COR-L47 (cell line): ENCODE measurements around the gene RBM38.

Experiments
- DNase-seq: peaks from one replicate; lab custom pipeline; 2025; lab: John Stamatoyannopoulos, UW

Gene RBM38

DNA sequence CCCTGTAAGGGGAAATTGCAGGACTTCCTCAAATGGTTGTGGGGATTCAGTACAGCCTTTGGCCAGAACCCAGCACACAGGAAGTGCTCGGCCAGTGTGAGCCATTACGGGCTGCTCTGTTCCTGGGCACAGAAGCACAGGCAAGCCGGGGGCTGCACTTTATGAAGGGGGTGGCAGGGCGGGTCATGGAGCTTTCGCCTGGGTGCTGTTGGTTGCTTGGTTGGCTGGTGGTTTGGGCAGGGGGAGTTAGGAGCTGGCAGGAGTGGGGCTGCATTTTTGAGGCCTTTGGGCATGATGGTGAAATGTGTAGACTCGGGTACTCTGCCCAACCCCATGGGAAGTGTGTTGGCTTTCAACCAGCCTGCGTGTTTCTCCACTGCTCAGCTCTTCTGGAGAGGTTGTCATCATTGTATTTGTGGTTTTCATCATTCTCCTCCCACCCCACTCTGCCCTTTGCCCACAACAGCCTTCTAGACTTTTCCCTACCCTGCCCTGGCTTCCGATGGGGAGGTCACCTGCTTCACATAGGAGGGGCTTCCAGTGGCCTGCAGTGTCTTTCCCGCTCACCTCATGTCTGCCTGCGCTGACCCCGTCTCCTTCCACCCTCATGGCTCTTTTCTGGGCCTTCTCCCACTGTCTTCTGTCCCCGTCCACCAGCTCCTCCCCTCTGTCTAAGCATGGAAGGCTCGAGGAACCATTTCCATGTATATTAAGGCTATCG lies 16.1 kb upstream of the RBM38 start:
- no peak for DNase-seq

DNA sequence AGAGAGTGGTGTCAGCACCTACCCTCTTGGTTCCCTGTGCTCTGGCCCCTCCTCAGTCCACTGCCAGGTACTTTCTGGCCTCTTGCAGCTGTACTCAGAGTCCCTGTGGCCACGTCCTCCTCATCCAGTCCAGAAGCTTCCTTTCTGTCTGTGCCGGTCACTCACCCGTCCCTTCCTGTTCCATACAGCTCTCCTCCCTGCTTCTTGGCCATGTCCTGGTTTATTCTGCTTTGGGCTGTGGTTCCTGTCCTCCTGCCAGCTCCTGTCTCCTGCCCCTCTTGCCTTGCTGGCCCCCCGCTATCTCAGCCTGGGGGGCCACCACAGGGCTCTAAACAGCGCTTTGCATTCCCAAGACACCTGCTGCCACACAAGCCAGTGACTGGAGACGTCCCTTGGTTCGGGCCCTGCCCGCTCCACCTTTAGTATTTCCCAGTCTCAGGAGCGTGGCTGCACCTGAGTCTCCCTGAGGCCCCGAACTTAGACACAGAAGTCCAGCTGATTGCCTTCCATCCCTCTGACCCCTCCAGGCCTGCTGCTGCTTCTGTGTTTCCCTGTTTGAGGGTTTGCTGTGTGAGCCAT lies 15.5 kb upstream of the RBM38 start:
- DNase-seq = no peak

DNA sequence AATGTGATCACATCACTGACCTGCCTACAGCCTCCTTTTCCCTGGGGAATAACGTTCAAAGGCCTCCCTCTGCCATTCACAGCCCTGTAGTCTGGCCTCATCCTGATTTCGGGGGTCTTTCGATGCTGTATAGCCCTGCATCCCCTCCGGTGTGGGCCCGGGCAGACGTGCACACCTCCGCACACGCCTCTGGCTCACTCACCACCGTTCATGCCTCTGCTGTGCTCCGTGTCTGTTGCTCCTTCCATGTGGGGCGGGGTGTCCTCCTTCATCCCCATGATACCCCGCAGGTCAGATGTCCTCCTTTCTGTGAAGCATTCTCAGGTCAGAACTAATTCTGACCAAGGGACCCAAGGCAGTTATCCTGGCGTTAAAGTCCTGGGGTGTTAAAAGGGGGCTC lies 13.8 kb upstream of the RBM38 start:
- no peak for DNase-seq

DNA sequence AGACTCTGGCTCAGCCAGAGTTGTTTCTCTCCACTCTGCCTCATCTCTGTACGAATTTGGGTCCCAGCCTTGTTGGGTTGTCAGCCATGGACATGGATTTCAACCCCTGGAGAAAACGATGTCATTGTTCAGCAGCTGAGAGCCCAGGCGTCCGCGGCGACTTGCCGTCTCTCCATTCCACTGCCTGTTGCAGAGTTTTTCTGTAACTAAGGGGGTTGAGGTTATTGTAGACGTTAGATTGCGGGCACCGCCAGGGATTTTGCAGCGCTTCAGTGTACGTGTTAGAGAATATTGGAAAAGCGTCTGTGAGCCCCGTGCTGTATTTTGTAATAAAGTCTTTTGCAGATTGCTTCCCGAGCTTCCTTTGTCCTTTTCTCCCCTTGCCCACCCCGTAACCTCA lies 13.1 kb upstream of the RBM38 start:
- DNase-seq = no peak

DNA sequence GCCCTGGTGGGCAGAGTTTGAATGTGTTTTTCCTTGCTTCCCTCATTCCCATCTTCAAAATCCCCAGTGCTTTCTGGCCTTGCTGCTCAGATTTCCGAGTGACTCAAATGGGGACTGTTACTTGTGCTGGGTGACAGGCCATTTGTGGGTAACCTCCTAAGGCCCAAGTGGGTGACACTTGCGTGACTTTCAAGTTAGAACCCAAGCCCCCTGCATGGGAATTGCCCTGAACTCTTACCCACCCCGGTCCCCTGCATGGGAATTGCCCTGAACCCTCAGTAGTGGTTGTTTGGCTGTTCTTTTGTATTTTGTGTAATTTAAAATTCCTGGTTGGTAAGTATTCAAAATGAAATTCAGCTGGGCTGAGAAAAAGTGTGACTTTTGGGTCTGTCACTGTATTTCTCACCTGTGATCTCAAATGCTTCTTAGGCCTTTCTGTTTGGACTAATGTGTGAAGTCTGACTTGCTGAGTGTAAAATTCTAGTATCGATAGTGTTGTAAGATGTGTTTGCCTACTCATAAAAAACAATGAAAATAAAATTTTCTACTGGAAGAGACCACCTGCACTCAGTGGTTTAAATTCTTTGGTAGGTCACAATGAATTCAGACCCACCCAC lies 12.4 kb upstream of the RBM38 start:
- no peak for DNase-seq

DNA sequence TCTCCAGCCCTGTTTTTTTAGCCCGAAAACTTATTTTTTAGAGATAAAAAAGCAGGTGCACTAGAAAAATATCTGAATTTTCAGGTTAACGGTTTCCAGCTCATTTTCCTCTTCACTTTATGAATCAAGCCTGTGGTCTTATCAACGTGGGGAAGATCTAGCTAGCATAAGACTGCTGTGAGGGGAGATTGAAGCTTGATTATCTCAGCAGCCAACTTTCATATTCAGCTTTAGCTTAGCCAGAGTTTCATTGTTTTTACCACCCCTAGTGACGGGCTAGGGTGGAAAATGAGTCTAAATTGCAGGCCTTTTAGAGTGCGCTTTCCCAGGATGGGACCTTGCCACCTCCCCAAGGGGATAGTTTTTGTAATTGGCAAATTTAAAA lies 11.9 kb upstream of the RBM38 start:
- DNase-seq = no peak

DNA sequence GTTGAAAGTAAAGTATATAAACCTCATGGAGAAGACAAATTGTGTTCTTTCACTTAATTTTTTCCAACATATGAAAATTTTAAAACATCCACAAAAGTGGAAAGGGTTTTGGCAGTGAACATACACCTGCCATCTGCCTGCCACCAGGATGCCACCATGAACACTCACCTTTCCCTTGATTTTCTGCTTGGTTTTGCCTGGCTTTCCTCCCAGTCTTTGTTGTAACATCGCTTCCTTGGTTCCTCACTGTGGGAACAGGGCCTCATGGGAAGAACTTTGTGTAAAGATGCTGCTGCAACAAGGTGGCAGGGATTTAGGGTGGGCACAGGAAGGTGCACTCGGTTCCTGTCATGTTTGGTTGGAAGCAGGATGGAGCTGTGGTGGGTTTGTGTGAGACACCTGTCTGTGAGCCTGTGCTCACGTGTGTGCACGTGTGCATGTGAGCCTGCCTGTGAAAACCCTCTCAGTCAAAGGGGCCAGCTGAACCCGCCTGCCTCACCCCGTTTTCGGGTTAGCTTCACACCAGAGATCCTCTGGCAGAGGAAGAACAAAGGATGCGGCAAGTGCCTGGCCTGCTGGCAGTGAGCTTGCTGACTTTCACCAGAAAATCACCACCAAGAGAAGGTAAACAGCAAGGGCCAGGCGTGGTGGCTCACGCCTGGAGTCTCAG lies 11.0 kb upstream of the RBM38 start:
- no peak for DNase-seq

DNA sequence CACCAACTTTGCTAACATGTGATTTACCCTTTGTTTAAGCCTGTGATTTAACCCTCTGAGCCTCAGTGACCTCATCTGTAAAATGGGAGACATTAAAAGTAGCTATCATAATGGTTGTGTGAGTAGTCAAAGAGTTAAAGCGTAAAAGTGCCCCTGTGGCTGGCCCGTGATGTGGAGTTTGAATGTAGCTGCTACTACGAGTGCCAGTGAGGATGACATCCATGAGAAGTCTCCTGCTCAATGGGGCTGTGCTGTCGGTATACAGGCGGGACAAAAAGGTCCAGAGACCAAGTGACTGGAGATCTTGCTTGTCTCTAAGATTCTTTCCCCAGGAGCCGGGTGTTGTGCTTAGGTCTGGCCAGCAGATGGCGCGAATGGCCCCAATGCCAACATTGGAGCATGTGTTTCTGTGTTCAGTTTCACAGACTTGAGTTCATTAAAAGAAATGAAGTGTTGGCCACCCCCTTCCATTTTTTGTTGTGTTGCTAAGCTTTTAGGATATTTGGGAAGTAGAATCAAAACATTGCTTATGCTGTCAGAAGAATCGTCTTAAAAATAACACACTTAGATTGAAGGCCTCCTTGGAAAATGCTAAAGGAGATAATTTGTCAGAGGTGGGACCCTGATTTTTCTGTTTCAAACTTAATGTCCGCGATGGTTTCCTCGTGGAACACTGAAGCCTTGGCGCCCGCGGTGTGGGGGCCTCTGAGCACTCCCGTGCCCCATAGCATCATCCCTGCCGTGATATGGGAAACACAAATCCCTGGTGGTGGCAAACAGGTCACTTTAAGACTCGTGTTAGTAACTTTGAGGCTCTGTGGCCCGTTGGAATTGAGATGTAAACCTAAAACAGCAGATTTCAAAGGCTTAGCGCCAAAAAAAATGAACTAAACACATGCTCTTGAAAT lies 9.3 kb upstream of the RBM38 start:
- peak; percentile 35 for DNase-seq

DNA sequence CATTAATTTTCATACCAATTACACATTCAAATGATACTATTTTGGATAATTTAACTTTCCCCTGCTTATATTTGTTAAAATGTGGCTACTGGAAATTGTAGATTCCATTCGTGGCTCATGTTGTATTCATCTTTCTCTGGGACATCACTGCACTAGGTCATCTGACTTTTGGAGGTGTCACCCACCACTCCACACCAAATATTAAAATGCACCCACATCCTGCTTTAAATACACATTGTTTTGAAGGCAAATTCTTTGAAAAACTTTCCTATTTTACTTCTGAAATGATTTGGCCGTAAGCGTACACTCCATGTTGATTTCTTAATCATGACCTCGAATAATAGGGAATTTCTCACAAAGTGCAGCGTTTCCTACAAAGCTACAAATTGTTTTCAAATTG lies 8.7 kb upstream of the RBM38 start:
- DNase-seq = no peak

DNA sequence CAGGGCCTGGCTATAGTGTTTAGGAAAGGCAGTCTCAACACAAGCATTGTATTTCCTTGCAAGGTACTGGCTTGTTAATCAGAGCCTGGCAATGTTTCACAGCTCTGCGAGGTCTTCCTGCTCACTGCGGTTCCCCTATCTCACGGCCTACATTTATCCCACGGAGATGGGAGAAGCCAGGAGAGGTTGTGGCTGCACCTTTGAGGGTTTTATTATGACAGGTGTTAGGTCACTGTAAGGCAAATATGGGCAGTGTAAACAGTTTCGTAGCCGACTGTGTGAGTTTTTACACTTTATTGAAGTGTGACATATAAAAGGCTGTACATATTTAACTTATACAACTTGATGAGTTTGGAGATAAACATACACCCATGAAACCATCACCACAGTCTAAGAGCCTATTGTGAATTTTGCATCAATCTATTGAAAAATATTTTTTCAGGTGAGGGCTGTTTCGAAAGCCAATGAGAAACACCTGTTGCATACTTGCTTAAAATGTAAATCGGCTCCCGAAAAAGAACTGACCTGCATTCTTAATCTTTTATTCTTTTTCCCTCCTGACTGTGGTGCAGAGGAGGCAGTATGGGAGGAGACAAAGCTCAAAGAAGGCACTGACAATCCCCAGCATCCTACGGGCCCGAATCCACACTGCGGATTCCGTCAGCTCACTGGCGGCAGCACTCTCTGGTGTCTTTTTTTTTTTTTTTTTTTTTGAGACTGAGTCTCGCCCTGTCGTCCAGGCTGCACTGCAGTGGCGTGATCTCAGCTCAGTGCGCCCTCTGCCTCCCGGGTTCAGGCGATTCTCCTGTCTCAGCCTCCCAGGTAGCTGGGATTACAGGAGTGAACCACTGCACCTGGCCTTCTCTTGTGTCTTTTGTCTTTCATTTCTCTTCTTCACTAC lies 7.5 kb upstream of the RBM38 start:
- DNase-seq = no peak

DNA sequence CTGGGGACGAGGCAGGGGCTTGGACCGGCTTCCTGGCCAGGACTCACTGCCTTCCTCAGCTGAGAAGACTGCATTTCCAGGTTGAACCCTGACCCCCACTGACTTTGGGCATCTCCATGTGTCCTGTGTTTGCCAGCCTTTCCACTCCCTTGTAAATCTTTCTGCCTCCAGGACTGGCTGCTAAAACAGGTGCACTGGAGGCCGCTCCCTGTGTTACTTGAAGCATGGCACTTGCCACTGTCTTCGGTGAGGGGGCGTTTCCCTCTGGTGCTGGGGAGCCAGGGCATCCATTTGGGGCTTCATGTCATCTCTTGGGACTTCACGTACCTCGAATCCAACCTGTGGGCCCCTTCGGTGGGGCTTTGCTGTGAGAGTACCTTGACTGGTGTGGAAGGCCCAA lies 6.7 kb upstream of the RBM38 start:
- no peak for DNase-seq

DNA sequence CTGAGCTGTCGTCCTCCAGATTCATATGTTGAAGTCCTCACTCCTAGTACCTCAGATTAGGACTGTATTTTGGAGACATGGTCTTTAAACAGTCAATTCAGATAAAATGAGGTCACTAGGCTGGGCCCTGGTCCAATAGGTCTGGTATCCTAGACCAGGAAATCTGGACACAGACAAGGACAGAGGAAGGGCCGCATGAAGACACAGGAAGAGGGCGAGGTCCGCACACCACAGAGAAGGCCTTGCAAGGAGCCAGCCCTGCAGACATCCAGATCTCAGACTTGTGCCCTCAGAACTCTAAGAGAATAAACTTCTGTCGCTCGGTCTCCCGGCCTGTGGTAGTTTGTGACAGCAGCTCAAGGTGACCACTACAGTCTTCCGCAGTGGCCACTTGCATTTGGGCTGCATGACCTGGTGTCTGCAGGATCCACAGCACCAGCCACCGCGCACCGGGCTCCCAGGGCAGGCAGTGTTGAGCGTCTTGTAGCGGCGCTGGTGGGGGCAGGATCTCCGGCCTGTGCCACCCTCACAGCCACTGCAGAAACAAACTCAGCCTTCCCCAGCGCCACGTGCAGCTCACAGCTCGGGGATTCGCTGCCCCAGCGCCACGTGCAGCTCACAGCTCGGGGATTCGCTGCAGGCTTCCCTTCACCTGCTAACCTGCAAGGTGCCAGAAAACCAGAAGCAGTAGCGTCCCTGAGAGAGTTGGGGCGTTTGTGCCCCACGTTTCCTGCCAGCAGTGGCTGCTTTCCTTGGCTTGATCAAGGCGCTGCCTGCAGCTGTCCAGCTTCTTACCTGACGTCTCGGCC lies 6.0 kb upstream of the RBM38 start:
- DNase-seq = no peak

DNA sequence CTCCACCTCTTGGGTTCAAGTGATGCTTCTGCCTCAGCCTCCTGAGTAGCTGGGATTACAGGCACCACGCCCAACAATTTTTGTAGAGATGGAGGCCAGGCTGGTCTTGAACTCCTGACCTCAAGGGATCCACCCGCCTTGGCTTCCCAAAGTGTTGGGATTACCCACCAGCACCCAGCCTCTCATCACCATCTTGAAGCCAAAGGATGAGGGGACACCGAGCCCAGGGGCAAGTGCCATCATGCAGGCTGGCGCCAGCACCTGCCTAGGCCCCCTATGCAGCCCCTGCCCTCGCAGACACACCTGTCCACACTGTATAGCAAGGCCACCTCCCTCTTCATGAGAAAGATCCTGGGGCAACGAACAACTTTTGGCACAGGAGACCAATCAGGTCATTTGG lies 5.3 kb upstream of the RBM38 start:
- DNase-seq = no peak

DNA sequence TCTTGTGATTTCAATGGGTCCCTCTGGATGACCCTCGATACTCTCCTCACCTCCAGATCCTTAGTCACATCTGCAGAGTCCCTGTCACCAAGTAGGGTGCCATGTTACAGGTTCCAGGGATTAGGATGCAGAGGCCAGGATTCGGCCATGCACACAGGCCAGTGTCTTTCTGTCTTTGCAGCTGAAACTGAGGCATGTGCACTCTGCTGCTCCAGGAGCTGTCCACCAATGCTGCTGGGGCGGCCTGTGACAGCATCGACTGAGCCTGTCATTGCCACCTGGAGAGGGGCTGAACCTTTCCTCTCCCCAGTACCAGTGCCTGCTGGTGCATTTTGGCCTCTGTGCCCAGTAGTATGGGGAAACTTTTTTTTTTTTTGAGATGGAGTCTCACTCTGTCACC lies 4.4 kb upstream of the RBM38 start:
- no peak for DNase-seq

DNA sequence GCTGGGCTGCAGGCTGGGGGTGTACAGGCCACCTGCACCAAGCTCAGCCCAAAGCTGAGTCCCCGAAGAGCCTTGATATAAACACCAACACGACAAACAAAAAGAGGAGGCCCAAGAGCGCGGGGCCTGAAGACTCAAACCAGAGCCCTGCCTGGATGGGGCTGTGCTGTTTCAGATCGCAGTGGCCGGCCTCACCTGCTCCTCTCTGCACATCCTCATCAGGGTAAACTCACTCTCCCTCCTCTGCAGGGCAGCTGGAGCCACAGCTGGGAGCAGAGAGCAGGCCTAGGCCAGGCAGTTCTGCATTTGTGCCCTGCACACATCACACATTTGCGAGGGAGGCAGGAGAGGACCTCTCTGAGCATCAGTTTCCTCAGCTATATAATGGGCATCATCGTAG lies 3.7 kb upstream of the RBM38 start:
- DNase-seq = no peak

DNA sequence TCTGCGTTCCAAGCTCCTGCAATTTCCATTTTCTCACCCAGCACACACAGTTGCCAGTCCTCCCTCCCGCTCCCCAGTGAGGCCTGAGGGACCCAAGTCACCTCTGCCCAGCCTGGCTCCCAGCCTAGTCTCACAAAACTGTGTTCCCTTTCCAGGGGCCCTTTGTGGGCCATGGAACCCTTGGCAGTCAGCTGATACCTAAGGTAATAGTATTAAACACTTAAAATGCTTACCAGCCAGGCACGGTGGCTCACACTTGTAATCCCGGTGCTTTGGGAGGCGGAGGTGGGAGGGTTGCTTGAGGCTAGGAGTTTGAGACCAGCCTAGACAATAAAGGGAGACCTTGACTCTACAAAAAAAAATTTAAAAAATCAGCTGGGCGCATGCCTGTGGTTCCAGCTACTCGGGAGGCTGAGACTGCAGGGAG lies 3.2 kb upstream of the RBM38 start:
- no peak for DNase-seq

DNA sequence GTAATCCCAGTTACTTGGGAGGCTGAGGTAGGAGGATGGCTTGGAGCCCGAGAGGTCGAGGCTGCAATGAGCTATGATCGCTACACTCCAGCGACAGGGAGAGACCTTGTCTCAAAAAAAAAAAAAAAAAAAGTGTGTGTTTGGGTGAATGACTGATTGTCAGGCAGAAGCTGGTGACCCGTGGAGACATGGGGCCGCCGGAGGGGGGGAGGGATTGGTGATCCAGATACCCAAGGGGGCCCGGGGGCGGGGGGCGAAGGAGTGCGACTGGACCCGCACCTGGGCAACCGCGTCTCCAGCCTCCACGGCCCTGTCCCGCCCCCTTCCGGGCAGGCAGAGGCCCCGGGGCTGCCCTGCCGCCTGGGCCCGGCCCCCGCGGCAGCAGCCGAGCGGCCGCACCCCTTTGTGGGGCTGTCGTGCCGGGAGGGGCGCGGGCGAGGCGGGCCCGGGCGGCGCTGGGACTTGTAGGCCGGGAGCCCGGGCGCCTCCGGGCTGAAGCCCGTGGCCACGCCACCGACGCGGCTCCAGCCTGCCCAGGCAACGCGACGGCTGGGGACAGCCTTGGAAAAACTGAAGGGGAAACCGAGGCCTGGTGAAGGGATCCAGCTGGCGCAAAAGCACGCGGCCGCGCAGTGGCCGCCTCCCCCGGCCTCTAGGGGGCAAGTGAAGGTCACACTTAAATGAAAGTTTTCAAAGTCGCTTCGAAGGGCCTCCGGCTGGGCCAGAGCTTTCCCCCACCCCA lies 2.1 kb upstream of the RBM38 start:
- DNase-seq = peak; percentile 70

DNA sequence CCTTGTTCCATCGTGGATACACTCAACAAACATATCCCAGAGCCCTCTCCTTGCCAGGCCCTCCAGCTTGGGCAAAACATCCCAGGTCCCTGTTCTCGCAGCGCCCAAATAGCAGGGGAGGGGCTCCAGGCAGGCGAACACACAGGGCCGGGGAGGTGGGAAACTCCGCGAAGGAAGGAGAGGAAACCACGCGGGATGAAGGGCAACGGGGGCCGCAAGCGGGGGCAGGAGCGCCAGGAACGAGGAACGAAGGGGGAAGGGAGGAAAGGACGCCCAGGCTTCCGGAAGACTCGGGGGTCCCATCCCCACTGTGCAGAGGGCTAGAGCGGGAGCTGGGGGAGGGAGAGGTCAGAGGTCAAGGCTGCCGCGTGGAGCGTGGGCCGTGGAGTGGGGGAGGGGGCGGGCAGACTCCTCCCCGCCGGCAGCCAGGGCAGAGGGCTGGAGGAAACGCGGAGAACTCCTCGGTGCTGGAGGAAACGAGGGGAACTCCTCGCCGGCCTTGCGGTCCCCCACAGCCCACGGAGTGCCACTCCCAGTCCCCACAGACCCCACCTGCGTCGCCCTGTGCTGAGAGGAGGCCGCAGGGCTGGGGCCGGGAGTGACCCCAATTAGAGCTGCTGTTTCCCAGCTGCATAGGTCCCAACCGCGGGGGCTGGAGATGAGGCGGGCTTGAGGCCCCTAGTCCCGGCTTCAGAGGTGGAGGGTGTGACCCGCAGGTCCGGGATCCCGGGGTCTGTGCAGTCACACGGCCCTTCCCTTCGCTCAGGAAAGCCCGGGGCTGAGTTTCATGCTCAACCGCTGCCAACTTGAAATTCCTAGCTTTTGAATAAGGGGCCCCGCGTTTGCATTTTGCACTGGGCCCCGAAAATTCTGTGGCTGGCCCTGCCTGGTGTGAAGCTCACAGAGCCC lies 1.2 kb upstream of the RBM38 start:
- DNase-seq = no peak
